HepG2 (cell line): ENCODE data around the gene IFT172.

Experiments used
- CTCF ChIP-seq: sonication (generic); formaldehyde crosslinking; IDR thresholded peaks from 2 replicates; pipeline ENCODE4 v1.5.0; 2020; ENCODE audit warnings: mild to moderate bottlenecking, missing genetic modification reagents, moderate library complexity
- HOXA3 ChIP-seq: sonication (generic); formaldehyde crosslinking; IDR thresholded peaks from 2 replicates; pipeline ENCODE4 v1.5.0; 2020; ENCODE audit warnings: missing genetic modification reagents
- MED1 ChIP-seq: sonication (generic); formaldehyde crosslinking; IDR thresholded peaks from 2 replicates; pipeline ENCODE4 v1.4.0; 2020; ENCODE audit warnings: missing genetic modification reagents
- NRL ChIP-seq: sonication (generic); formaldehyde crosslinking; IDR thresholded peaks from 2 replicates; pipeline ENCODE4 v1.5.0; 2020; ENCODE audit warnings: missing genetic modification reagents, mild to moderate bottlenecking, moderate library complexity, borderline replicate concordance
- TAF1 ChIP-seq: sonication (generic); formaldehyde crosslinking; IDR thresholded peaks from 2 replicates; pipeline ENCODE4 v1.4.0; 2020; ENCODE audit warnings: missing genetic modification reagents
- ZFX ChIP-seq: sonication (generic); formaldehyde crosslinking; IDR thresholded peaks from 2 replicates; pipeline ENCODE4 v1.4.0; 2020; ENCODE audit warnings: mild to moderate bottlenecking, low read depth, missing genetic modification reagents, moderate library complexity

- TF ChIP-seq HOXA3 (no peak; the same call in 1 of the 2 replicates), TAF1 (CRISPR knock-in tag) (no peak), NRL (CRISPR knock-in tag) (no peak), CTCF (CRISPR knock-in tag) (no peak), ZFX (no peak), MED1 (CRISPR knock-in tag) (no peak)
Measured at GRCh38 chr2:27408601-27409320, 80.8 kb downstream of the IFT172 start.
